DMS53 treated with DMSO at 0.1 percent for 48 hours (cell line): ENCODE data around the gene EXOC3L4.

Source experiments
- DNase-seq: peaks from one replicate; lab custom pipeline; 2025; ENCODE audit not compliant: unreplicated experiment; lab: John Stamatoyannopoulos, UW

The EXOC3L4 gene

DNA sequence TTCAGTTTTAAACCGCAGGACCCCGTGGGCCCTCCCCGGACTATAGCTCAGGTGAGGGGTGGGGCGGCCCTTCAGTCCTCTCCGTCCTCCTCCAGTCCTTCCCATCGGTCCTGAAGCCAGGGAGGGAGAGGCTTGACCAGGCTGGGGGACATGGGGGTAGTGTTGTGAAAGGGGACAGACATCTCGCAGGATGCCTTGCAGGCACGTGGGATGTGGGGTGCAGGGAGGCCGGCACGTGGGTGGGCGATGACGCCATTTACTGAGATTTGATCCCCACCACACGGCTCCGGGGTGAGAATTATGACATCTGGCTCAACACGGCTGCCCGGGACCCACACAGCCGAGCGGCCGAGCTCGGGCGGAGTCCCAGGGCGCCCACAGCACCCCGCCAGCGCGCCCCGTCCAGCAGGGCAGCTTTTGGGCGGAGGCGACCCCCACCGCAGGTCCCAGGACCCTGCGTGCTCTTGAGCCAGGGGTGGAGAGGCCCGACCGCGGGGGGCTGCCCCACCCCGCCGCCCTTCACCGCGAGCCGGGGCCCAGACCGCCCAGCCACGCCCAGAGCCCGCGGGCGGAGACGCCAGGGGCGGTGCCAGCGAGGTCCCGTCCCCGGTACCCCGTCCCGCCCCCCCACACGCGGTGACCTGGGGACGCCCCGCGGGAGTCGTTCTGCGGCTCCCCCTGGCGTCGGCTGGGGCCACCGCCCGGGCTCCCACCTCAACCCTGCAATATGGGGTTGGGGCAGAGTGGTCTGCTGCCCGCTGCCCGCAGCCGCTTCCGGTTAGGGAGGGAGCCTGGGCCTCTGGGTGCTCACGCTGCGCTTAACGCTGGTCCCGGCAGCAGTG is 3.3 kb upstream of the EXOC3L4 start:
- DNase-seq = no peak

DNA sequence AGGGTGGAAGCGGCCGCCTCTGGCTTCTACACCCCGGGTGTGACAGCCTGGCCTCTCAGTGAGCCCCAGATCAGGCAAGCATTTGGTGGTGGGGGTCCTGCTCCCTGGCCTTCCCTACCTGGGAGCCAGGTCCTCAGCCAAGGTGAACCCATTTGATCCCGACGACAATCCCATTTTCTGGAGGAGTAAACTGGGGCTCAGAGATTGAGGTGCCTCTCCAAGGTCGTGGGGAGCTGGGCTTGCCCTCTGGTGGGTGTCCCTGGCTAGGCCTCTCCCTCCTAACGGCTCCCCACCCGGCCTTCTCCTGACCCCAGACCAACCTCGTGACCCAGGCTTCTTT is 2.7 kb upstream of the EXOC3L4 start:
- DNase-seq = no peak

- no peak for DNase-seq
Measured at GRCh38 chr14:103093856-103094405, 594 bp upstream of the EXOC3L4 start.

DNA sequence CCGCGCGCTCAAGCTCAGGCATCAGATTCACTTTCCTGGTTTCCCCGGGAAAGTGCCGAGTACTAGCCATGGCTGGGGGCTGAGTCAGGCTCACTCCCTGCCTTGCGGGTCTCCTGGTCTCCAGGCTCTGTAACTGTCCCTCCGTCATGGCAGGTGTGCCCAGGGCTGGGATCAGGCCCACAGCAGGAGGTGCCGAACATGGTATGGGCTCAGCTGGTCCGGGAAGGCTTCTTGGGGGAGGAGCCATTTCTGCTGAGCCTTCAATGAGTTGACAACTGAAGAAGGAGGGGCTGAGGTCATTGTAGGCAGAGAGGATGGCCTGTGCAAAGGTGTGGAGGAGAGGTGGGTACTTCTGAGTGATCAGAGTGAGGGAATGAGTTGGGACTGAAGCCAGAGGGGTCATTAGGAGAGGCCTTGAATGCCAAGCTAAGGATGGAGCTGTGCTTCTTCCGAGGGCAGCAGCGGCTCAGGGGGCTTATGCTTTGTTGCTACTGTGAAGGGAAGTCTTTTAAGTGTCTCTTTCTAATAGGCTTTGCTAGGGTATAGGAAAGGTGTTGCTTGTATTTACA is 769 bp downstream of the EXOC3L4 start:
- no peak for DNase-seq

DNA sequence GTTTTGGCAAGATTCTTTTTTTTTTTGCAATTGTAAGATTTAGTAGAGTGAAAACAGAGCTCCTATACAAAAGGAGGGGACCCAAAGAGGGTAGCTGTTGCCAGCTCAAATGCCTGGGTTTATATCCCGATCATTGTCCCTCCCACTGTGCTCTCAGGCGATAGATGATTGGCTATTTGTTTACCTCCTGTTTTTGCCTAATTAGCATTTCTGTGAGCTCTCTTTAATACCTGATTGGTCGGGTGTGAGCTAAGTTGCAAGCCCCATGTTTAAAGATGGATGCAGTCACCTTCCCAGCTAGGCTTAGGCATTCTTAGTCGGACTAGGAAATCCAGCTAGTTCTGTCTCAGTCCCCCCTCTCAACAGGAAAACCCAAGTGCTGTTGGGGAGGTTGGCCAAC is 1.9 kb downstream of the EXOC3L4 start:
- DNase-seq = no peak

GRCh38 chr14:103097244-103097993 is 2.9 kb downstream of the EXOC3L4 start:
- DNase-seq = no peak

DNA sequence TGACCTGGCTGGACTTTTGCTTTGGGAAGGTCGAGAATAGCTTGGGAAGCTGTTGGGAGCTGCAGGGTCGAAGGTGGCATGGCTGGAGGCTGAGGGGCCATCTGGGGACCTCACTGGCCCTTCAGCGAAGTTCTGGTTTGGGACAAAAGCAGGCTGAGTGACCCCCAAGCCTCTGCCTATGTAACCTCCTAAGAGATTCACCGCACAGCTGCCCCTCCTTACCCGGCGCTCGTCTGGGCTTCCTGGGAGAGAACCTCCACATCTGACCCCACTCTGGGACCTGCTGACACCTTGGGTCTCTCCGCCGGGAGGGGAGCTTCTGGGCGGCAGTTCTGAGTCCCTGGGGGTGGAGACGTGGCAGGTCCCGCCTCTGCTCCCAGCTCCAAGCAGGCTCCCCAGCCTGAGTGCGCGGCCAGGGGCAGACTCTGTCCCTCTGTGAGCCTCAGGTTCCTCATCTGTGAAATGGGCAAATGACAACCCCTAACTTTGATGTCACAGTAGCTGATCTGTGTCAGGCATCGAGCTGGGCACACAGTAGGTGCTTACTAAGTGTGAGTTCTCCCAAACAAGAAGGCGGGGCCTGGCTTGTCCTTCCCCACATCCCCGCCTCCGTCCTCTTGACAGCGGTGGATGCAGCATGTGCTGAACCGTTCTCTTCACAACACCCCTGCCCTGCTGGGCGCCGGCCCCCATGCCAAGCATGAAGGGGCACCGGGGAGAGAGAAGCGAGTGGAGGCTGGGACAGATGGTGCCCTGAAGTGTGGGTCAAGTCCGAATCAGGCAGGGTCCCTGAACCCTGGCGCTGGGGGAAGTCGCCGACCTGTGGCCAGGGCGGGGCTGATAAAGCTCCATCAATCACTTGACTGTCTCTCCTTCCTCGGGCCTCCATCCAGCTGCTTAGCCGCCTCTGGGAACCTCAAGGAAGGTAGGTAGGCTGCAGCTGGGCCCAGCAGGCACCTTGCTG is 3.8 kb downstream of the EXOC3L4 start:
- no peak for DNase-seq

- DNase-seq = no peak
Measured at GRCh38 chr14:103099081-103099732, 4.7 kb downstream of the EXOC3L4 start.

DNA sequence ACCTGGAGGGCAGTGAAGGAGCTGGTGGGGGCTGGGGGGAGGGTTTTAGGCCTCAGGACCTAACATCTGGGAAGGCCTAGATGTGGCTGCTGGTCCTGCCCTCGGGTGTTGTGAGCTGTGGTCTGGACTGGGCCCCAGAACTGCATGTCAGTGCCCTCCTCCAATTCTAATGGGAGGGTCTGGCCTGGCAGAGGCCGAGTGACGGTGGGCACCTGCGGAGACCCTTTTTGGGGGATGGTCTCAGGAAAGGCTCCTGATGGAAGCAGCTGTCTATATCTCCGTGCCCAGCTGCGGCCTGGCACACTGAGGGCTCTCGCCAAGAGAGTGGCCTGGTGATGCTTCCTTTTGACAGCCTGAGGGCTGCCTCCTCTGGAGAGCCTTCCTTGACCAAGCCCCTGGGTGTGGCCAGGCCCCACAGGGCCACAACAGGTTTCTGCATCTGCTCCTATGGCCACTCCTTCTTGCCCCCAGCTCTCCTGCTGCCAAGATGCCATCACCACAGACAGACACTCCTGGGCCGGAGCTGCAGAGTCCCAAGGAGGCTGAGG is 5.3 kb downstream of the EXOC3L4 start:
- DNase-seq = no peak

DNA sequence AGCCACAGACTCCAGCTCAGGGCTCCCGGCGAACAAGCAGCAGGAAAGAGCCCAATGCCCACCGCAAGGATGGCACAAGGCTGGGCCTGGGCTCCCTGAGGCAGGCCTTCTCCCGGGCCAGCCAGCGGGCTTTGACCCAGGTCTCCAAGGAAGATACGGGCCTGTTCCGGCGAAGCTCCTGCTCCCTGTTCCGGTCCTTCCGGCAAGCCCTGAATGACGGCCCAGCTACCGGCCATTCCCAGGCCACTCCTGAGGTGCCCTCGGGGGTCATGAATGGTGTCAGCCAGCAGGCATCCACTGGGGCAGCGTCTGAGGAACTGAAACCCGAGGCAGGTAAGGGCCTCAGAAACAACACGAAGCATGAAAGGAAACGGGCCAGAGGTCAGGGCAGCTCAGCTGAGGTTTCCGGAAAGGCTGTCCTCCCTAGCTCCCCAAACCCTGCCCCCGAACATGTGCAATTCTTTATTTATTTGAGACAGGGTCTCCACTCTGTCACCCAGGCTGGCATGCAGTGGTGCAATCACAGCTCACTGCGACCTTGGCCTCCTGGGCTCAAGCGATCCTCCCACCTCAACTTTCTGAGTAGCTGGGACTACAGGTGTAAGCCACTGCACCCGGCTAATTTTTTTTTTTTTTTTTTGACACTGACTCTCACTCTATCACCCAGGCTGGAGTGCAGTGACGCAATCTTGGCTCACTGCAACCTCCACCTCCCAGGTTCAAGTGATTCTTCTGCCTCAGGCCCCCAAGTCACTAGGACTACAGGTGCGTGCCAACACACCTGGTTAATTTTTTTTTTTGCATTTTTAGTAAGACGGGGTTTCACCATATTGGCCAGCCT is 6.0 kb downstream of the EXOC3L4 start:
- no peak for DNase-seq

DNA sequence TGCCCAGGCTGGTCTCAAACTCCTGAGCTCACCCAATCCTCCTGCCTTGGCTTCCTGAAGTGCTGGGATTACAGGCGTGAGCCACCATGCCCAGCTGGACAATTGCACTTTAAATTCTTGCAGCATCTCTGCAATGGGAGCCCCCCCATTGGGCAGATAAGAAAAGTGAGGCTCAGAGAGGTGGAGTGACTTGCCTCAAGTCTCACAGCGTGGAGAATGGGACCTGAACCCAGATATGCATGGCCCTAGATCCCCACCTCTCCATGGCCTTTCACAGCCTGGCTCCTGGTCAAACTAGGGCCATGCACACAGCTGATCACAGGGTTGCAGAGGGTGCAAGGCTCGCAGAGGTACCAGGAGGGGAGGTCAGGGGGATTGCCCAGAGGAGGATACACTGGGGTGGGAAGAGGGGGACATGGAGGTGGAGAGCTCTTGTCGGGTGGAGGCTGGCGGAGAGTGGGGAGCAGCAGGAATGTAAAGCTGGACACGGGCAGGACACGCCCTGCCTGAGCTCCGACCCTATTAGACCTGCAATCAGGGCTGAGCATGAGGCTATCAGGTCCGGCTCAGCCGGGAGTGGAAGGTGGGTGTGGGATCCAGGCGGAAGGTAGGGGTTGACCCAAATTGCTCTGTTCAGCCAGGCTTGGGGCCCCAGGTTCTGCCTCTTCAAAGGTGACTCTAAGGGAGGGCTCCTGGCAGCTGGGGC is 6.9 kb downstream of the EXOC3L4 start:
- no peak for DNase-seq

DNA sequence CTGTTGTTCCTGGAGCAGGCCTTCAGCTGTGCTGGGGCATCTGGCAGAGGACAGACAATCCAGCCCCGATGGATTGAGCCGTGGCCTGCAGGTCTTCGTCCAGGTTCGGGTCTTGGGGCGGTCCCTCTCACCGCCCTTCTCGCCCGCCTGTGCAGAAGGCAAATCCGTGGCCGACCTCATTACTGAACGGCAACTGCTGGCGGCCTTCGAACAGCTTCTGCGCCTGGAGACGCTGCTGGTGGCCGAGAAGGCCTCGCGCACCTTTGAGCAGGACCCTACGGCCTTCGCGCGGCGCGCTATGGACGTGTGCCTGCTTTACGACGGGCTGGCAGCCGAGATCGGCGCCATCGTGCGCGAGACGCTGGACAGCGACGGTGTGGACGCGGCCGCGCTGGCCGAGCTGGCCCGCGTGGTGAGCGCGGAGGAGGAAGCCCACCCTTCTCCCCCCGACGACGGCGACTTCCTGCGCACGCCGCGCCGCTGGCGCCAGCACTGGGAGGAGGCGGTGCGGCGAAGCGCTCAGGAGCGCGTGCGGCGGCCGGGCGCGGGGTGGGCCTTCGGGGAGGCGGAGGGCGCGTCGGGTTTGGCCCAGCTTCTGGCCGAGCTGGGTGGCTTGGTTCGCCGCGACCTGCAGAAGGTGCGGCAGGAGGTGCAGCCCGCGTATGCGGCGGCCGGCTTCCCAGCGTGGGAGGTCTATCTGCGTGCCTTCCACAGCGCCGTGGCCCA is 7.6 kb downstream of the EXOC3L4 start:
- DNase-seq = no peak

GRCh38 chr14:103102689-103103260 is 8.2 kb downstream of the EXOC3L4 start:
- no peak for DNase-seq

- DNase-seq = peak; percentile 7
Measured at GRCh38 chr14:103103461-103104388, 9.2 kb downstream of the EXOC3L4 start.

- DNase-seq = no peak
Measured at GRCh38 chr14:103104389-103104653, 9.8 kb downstream of the EXOC3L4 start.

- peak; percentile 18 for DNase-seq
Measured at GRCh38 chr14:103104654-103105452, 10.3 kb downstream of the EXOC3L4 start.
